K562 (cell line): ENCODE results near the gene SPDYE3.

Experiments
- FOS ChIP-seq: IDR thresholded peaks from 3 replicates; pipeline ENCODE4 v1.6.1; 2011; ENCODE audit not compliant: insufficient read length; ENCODE audit errors: extremely low read depth
- HOXB6 ChIP-seq: fragments of 250-450 bp; sonication (Bioruptor Pico); IDR thresholded peaks from 2 replicates; pipeline ENCODE4 v1.5.1; 2022; ENCODE audit warnings: mild to moderate bottlenecking, borderline replicate concordance
- POLR2A ChIP-seq: fragments of 450-650 bp; conservative IDR thresholded peaks from 2 replicates; pipeline ENCODE4 v1.6.1; 2016
- TCF7L2 ChIP-seq: fragments of 150-350 bp; IDR thresholded peaks from 2 replicates; pipeline ENCODE4 v1.6.1; 2016; ENCODE audit warnings: low read depth, mild to moderate bottlenecking, low read length, moderate library complexity
- ZNF140 ChIP-seq: fragments of 250-450 bp; sonication (Bioruptor Pico); IDR thresholded peaks from 2 replicates; pipeline ENCODE4 v1.8.0; 2021; ENCODE audit warnings: moderate library complexity, mild to moderate bottlenecking, inconsistent platforms
- TF ChIP-seq, protein P1 (sequence below): sonication (generic); formaldehyde crosslinking; IDR thresholded peaks from 2 replicates; pipeline ENCODE4 v1.8.1; 2023; ENCODE audit warnings: mild to moderate bottlenecking, missing genetic modification reagents, moderate library complexity
- TF ChIP-seq, protein P2 (sequence below): fragments of 450-650 bp; formaldehyde crosslinking; IDR thresholded peaks from 2 replicates; pipeline ENCODE4 v1.4.0; 2022; ENCODE audit warnings: mild to moderate bottlenecking, moderate library complexity

DNA sequence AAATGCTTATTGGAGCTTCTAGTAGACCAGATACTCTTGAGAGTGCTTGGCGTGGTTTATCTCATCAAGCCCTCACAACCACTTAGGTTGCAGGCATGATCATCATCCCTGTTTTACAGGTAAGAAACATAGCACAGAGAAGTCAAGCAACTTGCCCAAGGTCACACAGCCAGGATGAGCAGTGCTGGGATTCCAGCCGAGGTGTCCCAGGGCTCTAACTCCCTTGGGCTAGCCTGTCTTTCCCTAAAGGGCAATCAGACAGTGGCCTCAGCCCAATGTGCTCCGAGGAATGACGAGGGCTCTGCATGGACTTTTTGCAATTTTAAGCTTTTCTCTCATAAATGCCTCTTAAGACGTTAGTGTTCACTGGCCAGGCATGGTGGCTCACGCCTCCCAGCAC lies 39.9 kb upstream of the SPDYE3 start:
- TF ChIP-seq POLR2A (no peak), FOS (no peak), TCF7L2 (no peak), ZNF140 (CRISPR knock-in tag) (no peak), HOXB6 (CRISPR knock-in tag) (no peak)
- TF ChIP-seq, protein P1, sequence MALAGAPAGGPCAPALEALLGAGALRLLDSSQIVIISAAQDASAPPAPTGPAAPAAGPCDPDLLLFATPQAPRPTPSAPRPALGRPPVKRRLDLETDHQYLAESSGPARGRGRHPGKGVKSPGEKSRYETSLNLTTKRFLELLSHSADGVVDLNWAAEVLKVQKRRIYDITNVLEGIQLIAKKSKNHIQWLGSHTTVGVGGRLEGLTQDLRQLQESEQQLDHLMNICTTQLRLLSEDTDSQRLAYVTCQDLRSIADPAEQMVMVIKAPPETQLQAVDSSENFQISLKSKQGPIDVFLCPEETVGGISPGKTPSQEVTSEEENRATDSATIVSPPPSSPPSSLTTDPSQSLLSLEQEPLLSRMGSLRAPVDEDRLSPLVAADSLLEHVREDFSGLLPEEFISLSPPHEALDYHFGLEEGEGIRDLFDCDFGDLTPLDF (CRISPR knock-in tag), result no peak
- TF ChIP-seq, protein P2, sequence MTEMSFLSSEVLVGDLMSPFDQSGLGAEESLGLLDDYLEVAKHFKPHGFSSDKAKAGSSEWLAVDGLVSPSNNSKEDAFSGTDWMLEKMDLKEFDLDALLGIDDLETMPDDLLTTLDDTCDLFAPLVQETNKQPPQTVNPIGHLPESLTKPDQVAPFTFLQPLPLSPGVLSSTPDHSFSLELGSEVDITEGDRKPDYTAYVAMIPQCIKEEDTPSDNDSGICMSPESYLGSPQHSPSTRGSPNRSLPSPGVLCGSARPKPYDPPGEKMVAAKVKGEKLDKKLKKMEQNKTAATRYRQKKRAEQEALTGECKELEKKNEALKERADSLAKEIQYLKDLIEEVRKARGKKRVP (CRISPR knock-in tag), result no peak
